BLaER1 treated with 17β-estradiol and CSF1 and Interleukin-3, amounts not matched to agents 10 nM and 100 nM (cell line): ENCODE results near the gene FGFBP1.
A peak's percentile ranks its signal among the peaks of the same experiment; 100 is the strongest.

Experiments
- H3K27ac ChIP-seq, 11 experiments: shearing (Covaris generic); formaldehyde crosslinking; 2 replicates each; pipeline ENCODE4 v1.8.1; 2022
- H3K27me3 ChIP-seq, 11 experiments: shearing (Covaris generic); formaldehyde crosslinking; 2 replicates each; pipeline ENCODE4 v1.8.1; 2022
- H3K36me3 ChIP-seq, 11 experiments: shearing (Covaris generic); formaldehyde crosslinking; 2 replicates each; pipeline ENCODE4 v1.8.1; 2022
- H3K4me1 ChIP-seq, 10 experiments: shearing (Covaris generic); formaldehyde crosslinking; 2 replicates each; pipeline ENCODE4 v1.8.1; 2022
- H3K4me2 ChIP-seq, 11 experiments: shearing (Covaris generic); formaldehyde crosslinking; 2 replicates each; pipeline ENCODE4 v1.8.1; 2022
- H3K4me3 ChIP-seq, 10 experiments: shearing (Covaris generic); formaldehyde crosslinking; 2 replicates each; pipeline ENCODE4 v1.8.1; 2022
- H3K9ac ChIP-seq, 11 experiments: shearing (Covaris generic); formaldehyde crosslinking; 2 replicates each; pipeline ENCODE4 v1.8.1; 2022
- H3K9me3 ChIP-seq, 11 experiments: shearing (Covaris generic); formaldehyde crosslinking; replicated peaks in 1 of 11; 2 replicates each; pipeline ENCODE4 v1.8.1; 2022
- H4K20me1 ChIP-seq, 11 experiments: shearing (Covaris generic); formaldehyde crosslinking; 2 replicates each; pipeline ENCODE4 v1.8.1; 2022
- Cebpa-rat ChIP-seq, 11 experiments: shearing (Covaris generic); IDR thresholded peaks; 2 replicates each; pipeline ENCODE4 v1.8.1; 2022

FGFBP1 gene

DNA sequence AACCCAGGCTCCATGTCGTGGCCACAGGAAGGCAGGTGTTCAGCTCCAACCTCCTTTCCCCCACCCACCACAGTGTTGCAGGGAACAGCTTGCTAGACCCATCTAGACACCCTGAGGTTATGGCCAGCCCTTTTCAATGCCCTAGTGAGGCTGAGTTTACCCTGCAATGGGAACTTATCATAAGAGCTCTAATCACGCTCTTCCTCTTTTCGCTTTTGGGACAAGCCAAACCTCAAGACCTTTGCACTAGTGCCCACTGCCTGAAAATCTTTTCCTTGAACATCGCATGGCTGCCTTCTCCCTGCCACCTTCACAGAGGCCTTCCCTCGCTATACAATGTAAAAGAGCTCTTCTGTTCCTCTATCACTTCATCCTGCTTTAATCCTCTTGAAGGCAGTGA lies 26.8 kb upstream of the FGFBP1 start:
- no peaks in the 10 kb centered on the region for H4K20me1 ChIP-seq
- no peak for TF ChIP-seq Cebpa-rat (IDR thresholded peaks at IDR 0.05)

DNA sequence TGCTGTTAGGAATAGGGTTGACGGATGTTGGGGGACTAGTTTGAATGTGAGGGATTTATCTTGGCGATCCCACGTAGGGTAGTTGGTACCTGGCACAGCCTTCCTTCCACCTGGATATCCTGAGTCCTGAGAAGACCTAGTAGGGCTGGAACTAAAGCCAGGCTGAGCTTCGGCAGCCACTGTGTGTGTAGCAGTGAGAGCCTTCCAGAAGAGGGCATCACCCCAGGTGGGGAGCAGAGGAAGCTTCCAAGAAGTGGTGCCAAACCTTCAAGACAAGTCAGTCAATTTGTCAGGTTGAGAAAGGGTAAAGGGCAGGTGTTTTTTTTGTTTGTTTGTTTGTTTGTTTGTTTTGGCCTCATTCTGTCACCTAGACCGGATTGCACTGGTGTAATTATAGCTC lies 25.6 kb upstream of the FGFBP1 start:
- Histone ChIP-seq H3K4me2 (peak overlapping the region in 1 of 11 experiments; percentile 54; a peak in 1 of 22 replicates), H3K4me1 (peaks cover 6 to 20% (median 12%) of the 10 kb centered on the region in 10 experiments; a peak in 18 of 20 replicates), H3K4me3 (no peak overlapping the region), H3K36me3 (no peaks in the 10 kb centered on the region), H3K27me3 (no peaks in the 10 kb centered on the region), H3K9me3 (peaks cover 0 to 12% (median 7%) of the 10 kb centered on the region in 11 experiments; a peak in 10 of 22 replicates), H3K27ac (peak overlapping the region in 1 of 11 experiments; percentile 45; a peak in 3 of 22 replicates), H4K20me1 (no peaks in the 10 kb centered on the region), H3K9ac (no peak overlapping the region)
- no peak for TF ChIP-seq Cebpa-rat (IDR thresholded peaks at IDR 0.05)

More for the DNA sequence above, 26.8 kb upstream of the FGFBP1 start:
- no peak overlapping the region for H3K4me2 ChIP-seq
- H3K4me3 ChIP-seq = no peak overlapping the region
- no peaks in the 10 kb centered on the region for H3K27me3 ChIP-seq
- H3K9ac ChIP-seq = no peak overlapping the region
- no peaks in the 10 kb centered on the region for H3K36me3 ChIP-seq
- H3K9me3 ChIP-seq = peaks cover 0 to 12% (median 7%) of the 10 kb centered on the region in 11 experiments; a peak in 10 of 22 replicates
- H3K4me1 ChIP-seq = peaks cover 6 to 20% (median 12%) of the 10 kb centered on the region in 10 experiments; a peak in 18 of 20 replicates
- no peak overlapping the region for H3K27ac ChIP-seq

DNA sequence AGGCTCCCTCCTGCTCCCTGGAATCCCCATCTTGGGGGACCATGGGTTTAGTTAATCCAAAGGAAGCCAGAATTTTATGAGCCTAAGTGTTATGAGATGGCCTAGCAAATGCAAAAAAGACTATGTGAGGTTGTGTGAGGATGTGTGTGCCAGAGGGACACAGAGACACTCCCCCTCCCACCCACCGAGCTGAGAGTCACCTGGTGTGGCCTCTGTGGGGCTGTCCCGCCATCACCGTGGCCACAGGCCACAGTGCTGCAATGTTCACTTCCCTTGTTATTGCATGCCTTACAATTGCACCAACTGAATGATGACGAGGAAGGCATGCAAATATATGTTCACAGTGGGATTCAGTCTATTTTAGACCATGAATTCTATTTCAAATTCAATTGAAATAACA lies 25.0 kb upstream of the FGFBP1 start:
- 0 out of 22 replicates have a peak, but pooled peaks of 1 of the 11 experiments have one; percentile 25 for TF ChIP-seq Cebpa-rat (IDR thresholded peaks at IDR 0.05)
- peaks cover 0 to 12% (median 7%) of the 10 kb centered on the region in 11 experiments; a peak in 10 of 22 replicates for H3K9me3 ChIP-seq
- no peaks in the 10 kb centered on the region for H4K20me1 ChIP-seq
- peaks cover 6 to 20% (median 12%) of the 10 kb centered on the region in 10 experiments; a peak in 18 of 20 replicates for H3K4me1 ChIP-seq
- peak overlapping the region; percentile 18 to 71 (median 53); a peak in 18 of 22 replicates for H3K4me2 ChIP-seq
- no peak overlapping the region for H3K9ac ChIP-seq
- no peaks in the 10 kb centered on the region for H3K36me3 ChIP-seq
- no peak overlapping the region for H3K4me3 ChIP-seq
- 0 out of 22 replicates have a peak overlapping the region, but pooled peaks of 1 of the 11 experiments have one; percentile 29 for H3K27ac ChIP-seq
- no peaks in the 10 kb centered on the region for H3K27me3 ChIP-seq

DNA sequence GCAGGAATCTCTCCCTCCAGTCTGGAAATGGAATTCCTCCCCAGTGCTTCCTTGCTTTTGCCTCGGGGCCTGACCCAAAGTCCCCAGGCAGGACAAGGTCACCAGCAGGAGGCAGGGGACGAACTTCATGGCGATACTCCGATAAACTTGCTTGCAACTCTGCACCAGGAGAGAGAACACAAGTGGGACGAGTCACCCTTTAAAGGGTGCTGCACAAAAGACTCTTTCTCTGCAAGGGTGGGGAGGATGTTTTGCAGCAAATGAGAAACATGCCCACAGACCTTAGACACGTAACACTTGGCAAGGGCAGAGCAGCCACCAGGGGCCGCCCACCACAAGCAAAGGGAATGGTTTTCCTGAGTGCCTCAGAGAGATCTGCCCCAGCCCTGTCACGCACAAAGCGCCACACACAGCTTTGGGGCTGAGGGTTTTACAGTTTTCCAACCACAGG lies 24.5 kb upstream of the FGFBP1 start, which contains the start of gene FGFBP2:
FGFBP2 (minus strand) TSS at position 175 of the 451 bp plus-strand sequence; CDS start at position 129, 46 bp downstream.
- H3K9ac ChIP-seq = no peak within 1 kb of the TSS
- H3K27me3 ChIP-seq = no peaks in the 10 kb centered on the region
- H3K4me1 ChIP-seq = peaks cover 6 to 20% (median 12%) of the 10 kb centered on the region in 10 experiments; a peak in 18 of 20 replicates
- H4K20me1 ChIP-seq = no peaks in the 10 kb centered on the region
- H3K9me3 ChIP-seq = peaks cover 0 to 12% (median 7%) of the 10 kb centered on the region in 11 experiments; a peak in 10 of 22 replicates
- TF ChIP-seq Cebpa-rat (IDR thresholded peaks at IDR 0.05) = no peak
- H3K4me3 ChIP-seq = no peak within 1 kb of the TSS
- H3K27ac ChIP-seq = peak within 1 kb of the TSS in 1 of 11 experiments; percentile 45; a peak in 3 of 22 replicates
- H3K36me3 ChIP-seq = no peaks in the 10 kb centered on the region
- peak within 1 kb of the TSS; percentile 18 to 71 (median 53); a peak in 18 of 22 replicates for H3K4me2 ChIP-seq

DNA sequence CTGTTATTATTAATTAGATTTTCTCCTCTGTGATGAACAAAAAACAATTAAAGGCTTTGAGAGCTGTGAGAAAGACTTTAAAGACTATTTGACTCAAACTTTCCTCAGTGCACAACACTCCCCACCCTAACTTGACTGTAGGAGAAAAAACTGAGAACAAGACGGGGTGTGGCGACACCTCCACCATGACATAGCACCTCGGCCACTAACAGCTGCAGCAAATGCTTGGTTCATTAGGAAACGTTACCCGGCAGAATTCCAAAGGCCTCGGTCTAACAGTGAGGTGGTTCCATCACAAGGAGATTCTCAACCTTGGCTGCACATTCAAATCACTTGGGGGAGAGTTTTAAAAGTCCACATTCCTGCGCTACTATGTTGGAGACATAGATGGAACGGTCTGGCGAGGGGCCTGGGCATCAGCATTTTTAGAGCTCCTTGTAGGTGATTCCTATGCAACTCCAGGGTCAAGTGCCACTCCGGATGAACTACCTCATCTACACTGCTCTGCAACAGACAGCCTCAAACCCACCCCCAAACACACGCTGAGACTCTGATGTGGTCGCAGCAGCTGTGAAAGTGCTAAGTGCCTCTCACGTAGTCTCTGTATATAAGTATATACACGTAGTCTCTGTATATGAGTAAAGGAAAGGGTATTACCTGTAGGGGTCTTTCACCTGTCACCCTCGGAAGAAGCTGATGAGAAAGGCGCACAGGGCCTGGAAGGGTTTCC lies 23.4 kb upstream of the FGFBP1 start:
- no peak overlapping the region for H3K4me2 ChIP-seq
- no peaks in the 10 kb centered on the region for H3K27me3 ChIP-seq
- H3K9ac ChIP-seq = no peak overlapping the region
- no peak overlapping the region for H3K27ac ChIP-seq
- TF ChIP-seq Cebpa-rat (IDR thresholded peaks at IDR 0.05) = no peak
- peaks cover 6 to 20% (median 12%) of the 10 kb centered on the region in 10 experiments; a peak in 18 of 20 replicates for H3K4me1 ChIP-seq
- no peaks in the 10 kb centered on the region for H3K36me3 ChIP-seq
- no peaks in the 10 kb centered on the region for H4K20me1 ChIP-seq
- peaks cover 0 to 11% (median 7%) of the 10 kb centered on the region in 11 experiments; a peak in 10 of 22 replicates for H3K9me3 ChIP-seq
- H3K4me3 ChIP-seq = no peak overlapping the region

DNA sequence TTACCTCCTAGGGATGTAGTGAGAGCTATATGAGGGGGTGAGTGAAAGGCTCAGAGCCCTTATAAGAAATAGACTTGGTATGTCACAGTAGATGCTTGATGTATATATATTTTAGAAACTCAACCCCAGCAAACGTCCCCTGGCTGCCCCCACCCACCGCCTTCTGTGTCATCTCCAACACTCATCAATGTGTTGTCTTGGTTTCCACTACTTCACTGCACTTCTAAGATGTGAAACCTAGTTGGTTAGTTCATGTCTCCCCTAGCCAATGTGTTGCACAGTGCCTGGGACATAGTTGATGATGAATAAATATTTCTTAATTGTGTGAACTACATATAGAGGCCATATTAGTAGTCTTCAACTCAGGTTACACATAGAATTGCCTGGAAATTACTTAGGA lies 20.0 kb upstream of the FGFBP1 start:
- Histone ChIP-seq H3K9ac (no peak overlapping the region), H3K36me3 (no peaks in the 10 kb centered on the region), H4K20me1 (no peaks in the 10 kb centered on the region), H3K9me3 (peaks cover 18 to 25% (median 24%) of the 10 kb centered on the region in 11 experiments), H3K27me3 (no peaks in the 10 kb centered on the region), H3K27ac (no peak overlapping the region), H3K4me1 (peaks cover 3 to 18% (median 8%) of the 10 kb centered on the region in 10 experiments; a peak in 18 of 20 replicates), H3K4me2 (no peak overlapping the region), H3K4me3 (no peak overlapping the region)
- TF ChIP-seq Cebpa-rat (IDR thresholded peaks at IDR 0.05) = no peak

DNA sequence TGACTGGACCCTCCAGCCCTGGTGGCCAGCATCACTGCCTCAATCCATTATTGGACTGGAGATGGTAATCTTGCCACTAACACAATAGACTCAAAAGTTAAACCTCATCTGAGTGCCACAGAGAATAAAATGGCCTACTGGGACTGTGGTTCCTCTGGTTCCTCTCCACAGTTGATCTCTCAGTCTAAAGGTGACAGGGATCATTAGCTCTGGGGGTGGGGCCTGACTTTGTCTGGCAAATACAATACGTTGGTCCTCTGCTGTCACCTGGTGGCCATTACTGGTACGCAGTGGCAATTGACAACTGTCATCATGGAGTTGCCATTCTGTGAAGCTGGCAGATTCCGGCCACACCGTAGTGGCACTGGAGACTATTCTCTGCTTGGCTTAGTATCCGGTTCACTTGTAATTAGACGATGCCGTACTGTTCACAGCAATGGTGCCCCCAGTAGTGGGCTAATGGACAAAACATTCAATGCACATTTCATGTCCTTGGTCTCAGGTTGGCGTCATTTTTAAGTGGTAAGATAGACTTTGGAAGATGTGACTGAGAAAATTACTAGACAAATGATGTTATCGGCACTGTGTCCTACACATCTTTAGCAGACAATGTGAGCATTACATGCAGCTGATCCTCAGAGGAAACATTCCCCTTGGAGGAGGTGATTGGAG lies 17.8 kb upstream of the FGFBP1 start:
- H3K27me3 ChIP-seq = no peaks in the 10 kb centered on the region
- H3K36me3 ChIP-seq = no peaks in the 10 kb centered on the region
- peak overlapping the region in 3 of 11 experiments; percentile 4 to 29 (median 18); a peak in 3 of 22 replicates for H3K4me2 ChIP-seq
- no peaks in the 10 kb centered on the region for H4K20me1 ChIP-seq
- H3K27ac ChIP-seq = no peak overlapping the region
- no peak for TF ChIP-seq Cebpa-rat (IDR thresholded peaks at IDR 0.05)
- H3K4me1 ChIP-seq = peaks cover 0 to 7% (median 0%) of the 10 kb centered on the region in 10 experiments; a peak in 5 of 20 replicates
- H3K4me3 ChIP-seq = no peak overlapping the region
- H3K9ac ChIP-seq = no peak overlapping the region
- peaks cover 22 to 39% (median 35%) of the 10 kb centered on the region in 11 experiments for H3K9me3 ChIP-seq

DNA sequence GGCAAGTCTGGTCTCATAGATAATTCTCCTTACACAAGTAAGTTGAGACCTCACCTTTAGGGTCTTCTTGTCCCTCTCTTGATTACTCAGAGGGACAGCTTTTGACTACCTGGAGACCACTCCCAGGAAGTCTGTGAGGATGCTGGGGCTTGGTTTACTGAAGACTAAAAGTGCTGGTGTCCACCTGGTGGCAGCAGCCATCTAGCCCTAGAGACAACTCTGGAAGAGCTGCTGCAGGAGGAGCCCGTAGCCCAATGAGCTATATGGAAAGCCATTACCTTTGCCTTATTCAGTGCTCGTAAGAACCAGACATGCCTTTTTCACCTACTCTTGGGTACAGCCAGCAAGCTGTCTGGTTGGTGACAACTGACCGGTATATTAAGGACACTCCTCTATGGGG lies 17.1 kb upstream of the FGFBP1 start:
- Histone ChIP-seq H3K27ac (no peak overlapping the region), H3K4me3 (no peak overlapping the region), H3K9ac (no peak overlapping the region)

More for the DNA sequence above, 17.1 kb upstream of the FGFBP1 start:
- peak overlapping the region in 3 of 11 experiments; percentile 4 to 29 (median 18); a peak in 3 of 22 replicates for H3K4me2 ChIP-seq
- TF ChIP-seq Cebpa-rat (IDR thresholded peaks at IDR 0.05) = no peak
- peaks cover 22 to 39% (median 35%) of the 10 kb centered on the region in 11 experiments for H3K9me3 ChIP-seq
- no peaks in the 10 kb centered on the region for H3K36me3 ChIP-seq
- no peaks in the 10 kb centered on the region for H4K20me1 ChIP-seq
- no peaks in the 10 kb centered on the region for H3K27me3 ChIP-seq
- H3K4me1 ChIP-seq = peaks cover 0 to 7% (median 0%) of the 10 kb centered on the region in 10 experiments; a peak in 5 of 20 replicates
